ES-I3 (cell line): Measurements from ENCODE around the gene TK1.
A peak's percentile ranks its signal among the peaks of the same experiment; 100 is the strongest.

Experiments used
- H3K36me3 ChIP-seq: 2 replicates; pipeline ENCODE4 v1.6.1; 2013; ENCODE audit warnings: mild to moderate bottlenecking, low read length, control low read depth, moderate library complexity; ENCODE audit not compliant: insufficient read depth
- H3K4me1 ChIP-seq: 2 replicates; pipeline ENCODE4 v1.6.1; 2013; ENCODE audit warnings: mild to moderate bottlenecking, control low read depth, low read length; ENCODE audit not compliant: insufficient read depth
- H3K9ac ChIP-seq: 2 replicates; pipeline ENCODE4 v1.6.1; 2013; ENCODE audit warnings: low read depth, mild to moderate bottlenecking, low read length, moderate library complexity
- H3K9me3 ChIP-seq: 2 replicates; pipeline ENCODE4 v1.6.1; 2013; ENCODE audit warnings: mild to moderate bottlenecking, low read length, moderate library complexity; ENCODE audit not compliant: control insufficient read depth, insufficient read depth

The TK1 gene

DNA sequence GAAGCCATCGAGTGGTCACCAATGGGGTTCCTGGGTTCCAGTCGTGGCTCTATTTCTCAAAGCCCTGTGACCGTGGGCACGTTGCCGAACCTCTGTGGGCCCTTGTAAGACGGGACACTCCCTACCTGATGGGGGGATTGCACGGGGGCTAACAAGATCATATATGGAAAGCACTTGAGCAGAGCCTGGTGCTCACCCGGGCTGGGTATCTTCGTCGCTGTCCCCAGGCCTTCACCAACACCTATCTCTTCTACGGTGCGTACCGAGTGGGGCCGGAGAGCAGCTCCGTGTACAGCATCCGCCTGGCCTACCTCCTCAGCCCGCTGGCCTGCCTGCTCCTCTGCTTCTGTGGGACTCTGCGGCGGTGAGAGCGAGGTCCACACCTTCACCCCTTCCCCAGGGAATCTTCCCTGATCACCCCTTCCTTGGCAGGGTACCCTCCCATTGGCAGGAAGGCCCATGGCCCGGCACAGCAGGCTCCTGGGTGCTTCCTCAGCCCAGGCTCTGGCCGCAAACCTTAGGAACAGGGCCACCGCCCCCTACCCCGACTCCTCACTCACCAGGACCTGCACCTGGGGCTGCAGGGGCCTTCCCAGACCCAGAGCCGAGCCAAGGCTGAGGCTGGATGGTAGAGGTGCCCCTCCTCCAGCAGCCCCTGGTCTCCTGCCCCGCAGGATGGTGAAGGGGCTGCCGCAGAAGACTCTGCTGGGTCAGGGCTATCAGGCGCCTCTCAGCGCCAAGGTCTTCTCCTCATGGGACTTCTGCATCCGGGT lies 53.5 kb downstream of the TK1 start:
- no peaks in the 10 kb centered on the region for H3K9me3 ChIP-seq
- H3K9ac ChIP-seq: no peak overlapping the region
- H3K36me3 ChIP-seq: no peaks in the 10 kb centered on the region
- peaks cover 39% of the 10 kb centered on the region; the same call in 1 of the 2 replicates for H3K4me1 ChIP-seq

DNA sequence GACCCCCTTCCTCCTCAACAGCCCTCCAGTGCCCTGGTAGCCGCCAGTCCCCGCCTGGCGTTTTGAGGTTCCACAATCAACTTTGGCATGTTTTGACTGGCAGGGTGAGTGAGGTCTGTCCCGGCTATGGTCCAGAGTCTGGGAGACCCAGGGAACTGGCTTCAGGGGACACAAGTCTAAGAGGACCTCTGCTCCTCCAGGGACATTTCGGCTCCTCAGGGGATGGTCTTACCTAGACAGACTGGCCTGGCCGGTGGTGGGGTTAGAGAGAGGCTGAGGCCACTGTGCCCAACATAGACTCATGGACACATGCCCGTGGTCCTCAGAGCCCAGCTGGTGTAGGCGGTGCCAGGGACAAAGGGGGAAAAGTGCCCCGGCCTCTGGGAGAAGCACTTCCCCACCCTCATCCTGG lies 54.1 kb downstream of the TK1 start:
- H3K9ac ChIP-seq: no peak overlapping the region
- no peaks in the 10 kb centered on the region for H3K9me3 ChIP-seq
- peaks cover 36% of the 10 kb centered on the region; the same call in 1 of the 2 replicates for H3K4me1 ChIP-seq
- H3K36me3 ChIP-seq: no peaks in the 10 kb centered on the region

DNA sequence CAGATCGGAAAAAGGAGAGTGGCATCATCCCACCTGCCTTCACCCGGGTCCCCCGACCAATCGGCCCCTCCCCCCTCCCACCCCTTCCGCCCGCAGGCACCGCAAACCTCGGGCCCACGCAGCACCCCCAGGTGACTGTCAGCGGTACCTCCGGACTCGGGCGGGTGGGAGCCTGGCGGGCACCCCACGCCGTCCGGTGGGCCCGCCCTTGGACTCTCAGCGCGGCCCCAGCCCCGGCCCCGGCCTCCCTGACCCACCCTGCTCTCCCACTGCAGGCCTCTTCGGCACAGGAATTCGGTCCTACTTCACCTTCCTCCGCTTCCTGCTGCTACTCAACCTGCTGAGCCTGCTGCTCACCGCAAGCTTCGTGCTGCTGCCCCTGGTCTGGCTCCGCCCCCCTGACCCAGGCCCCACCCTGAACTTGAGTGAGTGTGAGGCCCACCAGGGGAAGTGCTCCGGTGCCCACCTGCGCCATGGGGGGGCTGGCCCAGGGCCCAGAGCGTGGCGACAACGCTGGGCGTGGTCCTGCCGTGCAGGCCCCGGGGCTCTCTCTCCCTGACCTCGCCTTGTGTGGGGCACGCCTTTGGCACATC lies 54.7 kb downstream of the TK1 start:
- Histone ChIP-seq H3K9me3 (no peaks in the 10 kb centered on the region), H3K36me3 (no peaks in the 10 kb centered on the region), H3K4me1 (peaks cover 31% of the 10 kb centered on the region; the same call in 1 of the 2 replicates), H3K9ac (peak overlapping the region; percentile 45; the same call in 1 of the 2 replicates)

DNA sequence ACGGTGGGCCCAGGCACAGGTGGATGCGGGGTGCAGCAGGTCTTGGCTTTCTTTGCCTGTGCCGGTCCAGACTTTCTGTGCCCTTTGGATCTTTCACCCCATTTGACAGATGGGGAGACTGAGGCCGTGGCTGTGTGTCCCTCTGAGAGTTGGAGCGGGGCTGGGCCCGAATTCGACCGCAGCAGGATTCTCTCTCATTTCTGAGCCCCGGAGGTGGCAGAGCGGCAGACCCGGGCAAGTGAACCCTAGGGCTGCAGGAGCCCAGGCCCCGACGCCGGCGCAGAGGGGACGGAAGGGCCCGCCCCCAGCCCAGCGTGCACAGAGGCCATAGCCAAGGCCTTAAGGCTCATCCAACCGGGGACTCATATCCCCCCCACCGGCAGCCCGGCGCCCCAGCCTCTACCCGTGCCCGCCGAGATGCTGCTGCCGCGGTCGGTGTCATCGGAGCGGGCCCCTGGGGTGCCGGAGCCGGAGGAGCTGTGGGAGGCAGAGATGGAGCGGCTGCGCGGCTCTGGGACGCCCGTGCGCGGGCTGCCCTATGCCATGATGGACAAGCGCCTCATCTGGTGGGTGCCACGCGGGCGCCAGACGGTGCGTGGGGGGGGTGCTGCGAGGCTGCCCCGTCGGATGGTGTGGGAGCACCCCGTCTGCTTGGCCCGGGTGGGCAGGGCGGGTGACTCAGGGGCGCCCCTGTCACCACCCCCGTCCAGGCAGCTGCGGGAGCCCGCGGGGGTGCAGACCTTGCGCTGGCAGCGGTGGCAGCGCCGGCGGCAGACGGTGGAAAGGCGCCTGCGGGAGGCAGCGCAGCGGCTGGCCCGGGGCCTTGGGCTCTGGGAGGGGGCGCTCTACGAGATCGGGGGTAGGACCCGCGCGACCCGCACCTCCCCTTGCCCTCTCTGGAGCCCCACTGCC lies 55.4 kb downstream of the TK1 start:
- peak overlapping the region; percentile 45; the same call in 1 of the 2 replicates for H3K9ac ChIP-seq
- H3K9me3 ChIP-seq: no peaks in the 10 kb centered on the region
- peaks cover 38% of the 10 kb centered on the region; the same call in 1 of the 2 replicates for H3K4me1 ChIP-seq
- no peaks in the 10 kb centered on the region for H3K36me3 ChIP-seq

DNA sequence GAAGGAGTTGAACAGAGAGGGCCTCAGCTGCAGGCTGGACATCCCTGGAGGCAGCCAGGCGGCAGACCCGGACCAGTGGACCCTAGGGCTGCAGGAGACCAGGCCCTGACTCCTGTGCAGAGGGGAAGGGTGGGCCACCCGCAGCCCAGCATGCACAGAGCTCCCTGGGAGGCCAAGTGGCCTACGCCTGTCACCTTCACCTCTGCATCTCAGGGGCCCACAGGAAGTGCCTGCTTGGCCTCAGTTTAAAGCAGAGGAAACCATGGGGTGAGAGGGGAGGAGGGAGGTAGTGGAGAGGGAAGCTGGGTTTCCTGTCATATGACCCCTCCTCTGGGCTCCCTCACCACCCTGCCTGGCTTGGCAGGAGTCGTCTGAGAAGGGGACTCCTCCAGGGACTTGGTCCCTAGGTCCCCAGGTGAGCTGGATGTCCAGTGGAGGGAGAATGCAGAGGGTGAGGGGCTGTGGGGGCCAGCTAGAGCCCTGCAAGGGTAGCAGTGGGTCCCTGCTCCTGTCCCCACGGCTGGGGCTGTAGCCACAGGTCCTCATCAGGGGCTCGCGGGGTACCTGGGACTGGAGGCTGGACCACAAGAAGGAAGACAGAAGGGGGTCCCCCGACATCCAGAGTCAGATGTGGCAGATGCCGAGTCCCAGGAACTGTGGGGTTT lies 56.3 kb downstream of the TK1 start, which contains the start of gene TMC8:
Gene TMC8, plus strand, starts transcription at position 335 of the 665 bp plus-strand sequence. CDS start 818 bp downstream, outside the sequence.
- Histone ChIP-seq H3K4me1 (peaks cover 38% of the 10 kb centered on the region; the same call in 1 of the 2 replicates), H3K36me3 (no peaks in the 10 kb centered on the region), H3K9me3 (no peaks in the 10 kb centered on the region), H3K9ac (peak within 1 kb of the TSS; percentile 45; the same call in 1 of the 2 replicates)

DNA sequence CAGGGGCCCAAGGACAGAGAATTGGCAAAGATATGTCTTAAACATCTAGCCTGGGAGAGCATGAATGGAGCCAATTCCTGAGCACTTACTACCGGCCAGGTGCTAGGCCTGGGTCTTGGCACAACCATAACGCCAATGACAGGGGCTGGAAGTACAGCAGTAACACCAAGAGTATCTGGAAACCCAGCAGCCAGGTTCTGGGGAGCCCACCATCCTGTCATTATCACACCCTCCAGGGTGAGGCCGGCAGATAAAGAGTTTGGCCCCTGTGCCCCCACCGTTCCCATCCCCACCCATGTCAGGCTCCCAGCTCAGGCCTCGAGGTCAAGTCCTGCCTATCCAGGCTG lies 56.8 kb downstream of the TK1 start:
- H3K9ac ChIP-seq: no peak overlapping the region

DNA sequence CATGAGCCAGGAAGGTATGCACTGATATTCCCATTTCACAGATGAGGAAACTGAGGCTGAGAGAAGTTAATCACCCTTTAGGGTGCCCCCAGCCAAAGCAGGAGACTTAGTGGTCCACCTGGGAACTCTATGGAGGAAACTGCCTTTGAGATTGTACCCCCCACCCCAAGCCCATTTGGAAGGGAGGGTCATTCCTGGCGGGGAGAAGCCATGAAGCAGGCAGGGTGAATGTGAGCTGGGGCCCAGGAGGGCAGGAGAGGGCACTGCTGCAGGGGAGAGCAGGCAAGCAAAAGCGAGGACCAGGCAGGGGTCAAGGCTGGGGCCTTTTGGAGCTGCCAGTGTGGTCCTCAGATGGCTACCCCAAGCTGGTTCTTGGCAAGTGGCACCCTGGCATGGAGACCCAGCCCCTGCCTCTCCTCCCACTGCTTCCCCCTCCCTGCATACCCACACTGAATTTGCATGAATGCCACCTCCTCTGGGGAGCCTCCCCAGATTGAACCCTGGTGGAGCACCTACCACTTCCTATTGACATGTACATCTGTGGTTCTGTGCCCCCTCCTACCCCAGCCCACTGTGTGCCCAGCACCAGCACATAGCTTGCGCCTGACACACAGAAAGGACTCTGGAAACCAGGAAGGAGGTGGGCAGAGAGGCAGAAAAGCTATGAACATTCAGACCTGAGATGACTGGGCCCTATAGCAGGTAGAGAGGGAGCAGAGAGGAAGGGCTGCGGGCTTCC lies 57.3 kb downstream of the TK1 start:
- Histone ChIP-seq H3K9me3 (no peaks in the 10 kb centered on the region), H3K36me3 (no peaks in the 10 kb centered on the region), H3K4me1 (peaks cover 38% of the 10 kb centered on the region; the same call in 1 of the 2 replicates), H3K9ac (no peak overlapping the region; the same call in 1 of the 2 replicates)

More for the DNA sequence above, 56.8 kb downstream of the TK1 start:
- Histone ChIP-seq H3K9me3 (no peaks in the 10 kb centered on the region), H3K4me1 (peaks cover 38% of the 10 kb centered on the region; the same call in 1 of the 2 replicates), H3K36me3 (no peaks in the 10 kb centered on the region)

DNA sequence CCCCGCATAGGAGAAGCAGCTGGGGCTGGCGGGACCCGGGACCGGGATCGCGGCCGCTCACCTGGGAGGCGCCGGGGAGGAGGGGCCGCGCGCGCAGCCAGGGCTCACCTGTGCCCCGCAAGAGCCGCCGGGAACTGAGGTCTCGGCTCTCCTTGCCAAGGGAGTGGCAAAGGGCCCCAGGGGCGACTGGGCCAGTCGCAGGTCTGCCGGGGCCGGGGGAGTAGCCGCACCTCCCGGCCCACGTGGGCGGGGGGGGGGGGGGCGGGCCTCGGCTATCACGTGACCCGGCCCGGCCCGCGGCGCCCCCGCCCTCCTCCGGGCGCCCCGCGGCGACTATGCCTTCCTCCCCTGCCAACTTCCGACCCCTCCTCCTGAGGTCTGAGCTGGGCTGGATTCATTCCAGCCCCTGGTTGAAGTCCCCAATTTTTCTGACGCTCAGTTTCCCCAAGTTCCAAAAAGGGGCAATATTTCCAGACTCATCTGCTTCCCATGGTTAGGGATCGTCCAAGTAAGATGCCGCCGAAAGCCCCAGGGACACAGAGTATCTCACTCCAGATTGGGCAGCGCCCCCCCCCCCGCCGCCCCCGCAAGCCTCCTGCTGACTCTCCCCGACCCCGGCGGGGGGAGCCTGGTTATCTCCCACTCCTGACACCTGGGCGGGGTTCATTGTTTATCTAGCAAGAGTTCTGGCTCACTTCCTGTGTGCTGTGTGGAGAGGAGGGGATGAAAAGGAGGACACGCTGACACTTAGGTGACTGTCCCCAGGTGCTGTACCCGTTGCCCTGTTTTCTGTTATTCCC lies 58.1 kb downstream of the TK1 start, which contains the start of gene TMC6:
Gene TMC6, minus strand, starts transcription at position 205 of the 800 bp plus-strand sequence. CDS start 1,923 bp downstream, outside the sequence.
- Histone ChIP-seq H3K9ac (peak within 1 kb of the TSS; percentile 96), H3K4me1 (peaks cover 35% of the 10 kb centered on the region; the same call in 1 of the 2 replicates), H3K36me3 (peaks cover 3% of the 10 kb centered on the region; the same call in 1 of the 2 replicates), H3K9me3 (no peaks in the 10 kb centered on the region)

DNA sequence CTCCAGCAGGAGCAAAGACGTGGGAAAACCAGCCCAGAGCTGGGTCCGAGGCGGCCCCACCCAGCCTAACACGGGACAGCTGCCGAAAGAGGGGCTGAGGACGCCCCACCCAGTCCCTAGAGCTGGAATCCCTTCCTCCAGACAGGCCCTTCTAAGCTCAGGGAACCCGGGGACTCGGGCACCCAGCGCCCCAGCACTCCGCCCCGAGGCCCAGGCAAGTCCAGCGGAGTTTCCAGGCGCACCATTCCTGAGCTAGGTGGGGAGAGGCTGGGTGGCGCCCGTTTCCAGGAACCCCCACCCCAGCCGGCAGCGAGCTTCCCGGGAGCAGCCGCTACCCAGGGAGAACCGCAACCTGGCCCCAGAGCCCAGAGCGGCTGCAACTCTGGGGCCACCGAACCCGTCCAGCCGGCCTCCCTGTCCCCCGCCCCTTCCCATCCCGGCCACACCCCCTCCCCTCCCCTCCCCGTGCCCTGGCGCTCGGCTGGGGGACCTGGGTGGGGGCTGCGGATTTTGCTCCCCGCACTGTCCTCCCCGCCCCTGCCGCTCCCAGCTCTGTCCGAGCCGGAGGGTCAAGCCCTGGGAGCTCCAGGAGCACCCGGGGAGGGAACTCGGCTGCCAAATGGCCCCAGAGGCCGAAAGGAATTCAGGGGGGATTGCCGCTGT lies 58.8 kb downstream of the TK1 start:
- peak overlapping the region; percentile 96 for H3K9ac ChIP-seq
- H3K4me1 ChIP-seq: peaks cover 35% of the 10 kb centered on the region; the same call in 1 of the 2 replicates
- H3K36me3 ChIP-seq: peaks cover 10% of the 10 kb centered on the region
- H3K9me3 ChIP-seq: no peaks in the 10 kb centered on the region

DNA sequence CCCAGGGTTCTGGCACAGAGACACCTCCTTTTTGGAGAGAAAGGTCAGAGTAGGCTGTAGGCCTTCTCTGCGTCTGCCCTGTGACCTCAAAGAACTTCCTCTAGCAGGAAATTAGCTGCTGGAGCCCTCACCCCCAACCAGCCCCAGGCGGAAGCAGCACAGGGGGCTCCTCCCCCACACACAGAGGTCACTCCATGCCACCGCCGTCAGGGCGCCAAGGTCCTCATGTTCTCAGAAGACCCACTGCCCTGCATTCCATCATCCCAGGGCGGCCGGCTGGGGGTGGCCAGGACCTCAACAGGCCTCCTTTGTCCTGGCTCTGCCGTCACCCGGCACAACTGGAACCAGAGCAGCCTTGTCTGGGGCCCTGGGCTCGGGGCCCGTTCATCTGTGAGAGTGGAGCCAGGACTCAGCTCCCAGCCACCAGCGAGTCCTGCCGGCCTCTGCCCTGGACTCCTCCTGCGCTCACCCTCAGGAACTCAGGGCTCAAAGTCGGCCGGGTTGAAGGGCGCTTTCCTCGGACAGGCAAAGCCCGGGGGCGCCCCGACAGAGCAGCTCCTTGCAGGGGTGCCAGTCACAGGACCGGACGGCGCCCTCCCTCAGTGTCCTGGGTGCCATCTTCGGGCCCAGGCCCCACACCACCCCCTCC lies 59.5 kb downstream of the TK1 start:
- H3K4me1 ChIP-seq: peaks cover 29% of the 10 kb centered on the region; the same call in 1 of the 2 replicates
- H3K36me3 ChIP-seq: peaks cover 10% of the 10 kb centered on the region
- H3K9ac ChIP-seq: peak overlapping the region; percentile 96
- H3K9me3 ChIP-seq: no peaks in the 10 kb centered on the region

DNA sequence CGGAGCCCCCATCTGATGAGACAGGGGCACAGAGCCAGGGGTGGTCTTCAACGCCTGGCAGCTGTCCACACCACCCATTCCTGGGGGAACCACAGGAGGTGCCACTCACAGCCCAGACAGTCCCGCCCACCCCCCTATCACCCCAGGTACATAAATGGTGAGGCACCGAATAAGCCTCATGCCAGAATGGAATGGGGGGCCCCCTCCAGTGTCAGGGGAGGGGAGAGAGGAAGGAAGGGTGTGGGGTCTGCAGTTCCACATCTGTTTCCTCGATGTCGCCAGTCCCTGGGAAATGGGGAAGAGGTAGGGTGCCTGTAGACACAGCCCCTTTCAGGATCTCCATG lies 60.0 kb downstream of the TK1 start:
- H3K9me3 ChIP-seq: no peaks in the 10 kb centered on the region
- H3K4me1 ChIP-seq: peaks cover 27% of the 10 kb centered on the region; the same call in 1 of the 2 replicates
- H3K9ac ChIP-seq: peak overlapping the region; percentile 96
- peaks cover 10% of the 10 kb centered on the region for H3K36me3 ChIP-seq
